Suprapubic skin (tissue), 3 donors: Measurements from ENCODE around the gene APLNR.

Source experiments
- POLR2A ChIP-seq, 2 donors: fragments of 450-650 bp; IDR thresholded peaks; one replicate each; pipeline ENCODE4 v1.6.1; 2017; ENCODE audit warnings: antibody characterized with exemption in 2 of 2, mild to moderate bottlenecking in 2 of 2, moderate library complexity in 2 of 2
- TF ChIP-seq, protein P1 (sequence below), 2 donors: fragments of 200-600 bp in 1 of 2; fragments of 450-650 bp in 1 of 2; sonication (generic) in 1 of 2; IDR thresholded peaks; one replicate each; pipeline ENCODE4 v1.5.1; 2016 to 2019; ENCODE audit warnings: antibody characterized with exemption in 2 of 2, mild to moderate bottlenecking in 1 of 2, moderate library complexity in 1 of 2

DNA sequence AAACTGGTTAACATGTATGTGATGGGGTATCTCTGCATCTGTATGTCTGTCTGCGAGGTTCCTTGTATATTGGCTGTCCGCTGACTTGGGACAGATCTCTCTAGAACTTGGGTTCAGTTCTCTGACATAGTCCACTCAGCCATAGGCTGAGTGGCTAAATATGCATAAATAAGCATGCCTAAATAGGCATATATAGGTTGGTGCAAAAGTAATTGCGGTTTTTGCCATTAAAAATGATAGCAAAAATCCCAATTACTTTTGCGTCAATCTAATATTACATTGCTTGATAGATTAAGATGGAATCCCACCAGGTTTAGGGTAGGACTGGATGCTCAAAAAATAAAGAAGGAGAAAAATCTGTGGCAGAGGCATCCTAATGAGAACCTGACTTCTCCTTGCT is 46.5 kb downstream of the APLNR start:
- TF ChIP-seq, protein P1, sequence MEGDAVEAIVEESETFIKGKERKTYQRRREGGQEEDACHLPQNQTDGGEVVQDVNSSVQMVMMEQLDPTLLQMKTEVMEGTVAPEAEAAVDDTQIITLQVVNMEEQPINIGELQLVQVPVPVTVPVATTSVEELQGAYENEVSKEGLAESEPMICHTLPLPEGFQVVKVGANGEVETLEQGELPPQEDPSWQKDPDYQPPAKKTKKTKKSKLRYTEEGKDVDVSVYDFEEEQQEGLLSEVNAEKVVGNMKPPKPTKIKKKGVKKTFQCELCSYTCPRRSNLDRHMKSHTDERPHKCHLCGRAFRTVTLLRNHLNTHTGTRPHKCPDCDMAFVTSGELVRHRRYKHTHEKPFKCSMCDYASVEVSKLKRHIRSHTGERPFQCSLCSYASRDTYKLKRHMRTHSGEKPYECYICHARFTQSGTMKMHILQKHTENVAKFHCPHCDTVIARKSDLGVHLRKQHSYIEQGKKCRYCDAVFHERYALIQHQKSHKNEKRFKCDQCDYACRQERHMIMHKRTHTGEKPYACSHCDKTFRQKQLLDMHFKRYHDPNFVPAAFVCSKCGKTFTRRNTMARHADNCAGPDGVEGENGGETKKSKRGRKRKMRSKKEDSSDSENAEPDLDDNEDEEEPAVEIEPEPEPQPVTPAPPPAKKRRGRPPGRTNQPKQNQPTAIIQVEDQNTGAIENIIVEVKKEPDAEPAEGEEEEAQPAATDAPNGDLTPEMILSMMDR (IDR thresholded peaks at IDR 0.05), result no peak
- no peak for TF ChIP-seq POLR2A (IDR thresholded peaks at IDR 0.05)
